Mucosa of descending colon (tissue), 3 donors: ENCODE results near the gene CABCOCO1. TPM values are rescaled to one million over a fixed set of nuclear protein-coding genes. Genes with fewer than 3 reads are reported as not detected.

Experiments
- ATAC-seq: fragments of 200-7000 bp; cut with Tn5 transposase; one replicate; pipeline ENCODE4 v1.9.1; 2020; ENCODE audit warnings: mild to moderate bottlenecking, moderate library complexity
- DNase-seq, 3 donors: peaks; one replicate each; pipeline ENCODE4 v3.0.0-alpha.2; 2020
- H3K36me3 ChIP-seq: fragments of 200-600 bp; one replicate; pipeline ENCODE4 v1.8.0; 2021; ENCODE audit warnings: low read depth, mild to moderate bottlenecking
- H3K4me1 ChIP-seq: fragments of 200-600 bp; one replicate; pipeline ENCODE4 v1.8.0; 2021; ENCODE audit warnings: low read depth, mild to moderate bottlenecking
- H3K4me3 ChIP-seq: fragments of 200-600 bp; one replicate; pipeline ENCODE4 v1.8.0; 2021; ENCODE audit warnings: mild to moderate bottlenecking
- H3K9me3 ChIP-seq: fragments of 200-600 bp; one replicate; pipeline ENCODE4 v1.8.0; 2021; ENCODE audit warnings: mild to moderate bottlenecking
- CTCF ChIP-seq: fragments of 200-600 bp; IDR thresholded peaks from one replicate; pipeline ENCODE4 v1.8.0; 2022; ENCODE audit warnings: antibody characterized with exemption, mild to moderate bottlenecking
- intact Hi-C, 2 donors: fragments of 100-400 bp; cut with DNase I in 1 of 2; cut with micrococcal nuclease in 1 of 2; formaldehyde crosslinking; loops; one replicate each; pipeline versions ENCODE4 v1.11.0 to v1.11.1; 2022; cut with DNase I, micrococcal nuclease
- total RNA-seq, 3 donors: library from RNA; stranded (reverse); fragmentation: NEBNext Ultra II Directional in 2 of 3; extraction: Animal tissue kit (Norgen Biotek cat#: 25700) in 2 of 3; gene quantifications; one replicate each; pipeline versions ENCODE4 v1.2.1 to v1.2.4, GENCODE V29; 2021 to 2023
- donor health status: DM: no; HTN: no; CAD: no; lungs with moderate emphysema.
- donor health status: DM: no; HTN: no; CAD: no.
- donor health status: DM: no; HTN: yes; CAD: no.

CABCOCO1 gene
- total RNA-seq, 3 donors from 2014 or later = 0.22 to 3.4 TPM; not detected in 1

- H3K36me3 ChIP-seq = no peaks in the 10 kb centered on the region
- ATAC-seq (no peak), DNase-seq (no peak)
- no peaks in the 10 kb centered on the region for H3K9me3 ChIP-seq
- intact Hi-C loops = no loop called here
- H3K4me1 ChIP-seq = no peaks in the 10 kb centered on the region
- no peak overlapping the region for H3K4me3 ChIP-seq
- no peak for TF ChIP-seq CTCF
These were observed 44.3 kb upstream of the CABCOCO1 start for GRCh38 chr10:61618388-61618961.

GRCh38 chr10:61620506-61620905, 42.2 kb upstream of the CABCOCO1 start:
- no peaks in the 10 kb centered on the region for H3K36me3 ChIP-seq
- H3K4me1 ChIP-seq = no peaks in the 10 kb centered on the region
- no peak for DNase-seq
- intact Hi-C loops = no loop called here
- TF ChIP-seq CTCF = no peak
- no peak overlapping the region for H3K4me3 ChIP-seq
- no peaks in the 10 kb centered on the region for H3K9me3 ChIP-seq
- ATAC-seq = no peak

GRCh38 chr10:61621605-61622051, 41.1 kb upstream of the CABCOCO1 start:
- ATAC-seq (peak; percentile 16), DNase-seq (no peak)
- TF ChIP-seq CTCF = no peak
- Histone ChIP-seq H3K36me3 (no peaks in the 10 kb centered on the region), H3K4me3 (no peak overlapping the region), H3K9me3 (no peaks in the 10 kb centered on the region), H3K4me1 (no peaks in the 10 kb centered on the region)
- intact Hi-C loops = no loop called here

DNA sequence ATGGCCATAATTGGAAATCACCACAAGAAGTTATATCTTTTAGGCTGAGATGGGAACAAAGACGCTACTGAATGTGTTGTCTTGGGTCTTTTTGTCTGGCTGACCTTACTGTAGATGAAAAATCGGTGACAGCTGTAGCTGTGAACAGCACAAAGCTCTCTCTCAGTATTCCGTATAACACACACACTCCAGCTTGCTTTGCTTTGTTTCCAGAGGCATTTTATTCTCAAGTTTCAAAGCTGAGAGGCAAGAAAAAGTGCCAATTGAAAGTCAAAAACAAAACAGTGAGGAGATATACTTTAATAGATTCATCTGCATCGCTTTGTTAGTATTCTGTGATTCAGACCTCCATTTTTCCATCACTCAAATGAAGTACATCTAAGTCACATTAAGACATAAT, 39.6 kb upstream of the CABCOCO1 start:
- DNase-seq (no peak), ATAC-seq (no peak)
- H3K36me3 ChIP-seq = no peaks in the 10 kb centered on the region
- H3K9me3 ChIP-seq = no peaks in the 10 kb centered on the region
- H3K4me1 ChIP-seq = no peaks in the 10 kb centered on the region
- H3K4me3 ChIP-seq = no peak overlapping the region
- intact Hi-C loops = no loop called here
- no peak for TF ChIP-seq CTCF

GRCh38 chr10:61626209-61626608, 36.5 kb upstream of the CABCOCO1 start:
- no peak for ATAC-seq
- no peaks in the 10 kb centered on the region for H3K36me3 ChIP-seq

More at GRCh38 chr10:61626209-61626608, 36.5 kb upstream of the CABCOCO1 start:
- no peak for TF ChIP-seq CTCF
- H3K4me3 ChIP-seq = no peak overlapping the region
- H3K9me3 ChIP-seq = no peaks in the 10 kb centered on the region
- no peak for DNase-seq
- intact Hi-C loops = no loop called here
- no peaks in the 10 kb centered on the region for H3K4me1 ChIP-seq
